ENCODE measurements around the gene MTRR.

DNA sequence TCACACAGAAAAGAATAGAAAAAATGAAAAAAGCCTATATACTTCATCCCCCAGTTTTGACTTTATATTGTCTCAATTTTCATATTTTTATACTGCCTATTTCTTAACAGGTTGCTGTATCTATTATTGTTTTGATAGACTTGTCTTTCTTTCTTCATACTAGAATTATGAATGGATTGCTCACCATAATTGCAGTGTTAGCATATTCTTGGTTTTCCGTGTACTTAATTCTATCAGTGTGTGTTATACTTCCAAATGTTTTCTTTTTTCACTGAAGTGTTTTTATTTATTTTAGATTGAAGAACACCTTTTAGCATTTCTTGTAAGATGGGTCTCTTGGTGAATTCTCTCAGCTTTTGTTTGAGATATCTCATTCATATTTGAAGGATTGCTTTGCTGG, 38.7 kb downstream of the MTRR start:
- TF ChIP-seq, protein P1, sequence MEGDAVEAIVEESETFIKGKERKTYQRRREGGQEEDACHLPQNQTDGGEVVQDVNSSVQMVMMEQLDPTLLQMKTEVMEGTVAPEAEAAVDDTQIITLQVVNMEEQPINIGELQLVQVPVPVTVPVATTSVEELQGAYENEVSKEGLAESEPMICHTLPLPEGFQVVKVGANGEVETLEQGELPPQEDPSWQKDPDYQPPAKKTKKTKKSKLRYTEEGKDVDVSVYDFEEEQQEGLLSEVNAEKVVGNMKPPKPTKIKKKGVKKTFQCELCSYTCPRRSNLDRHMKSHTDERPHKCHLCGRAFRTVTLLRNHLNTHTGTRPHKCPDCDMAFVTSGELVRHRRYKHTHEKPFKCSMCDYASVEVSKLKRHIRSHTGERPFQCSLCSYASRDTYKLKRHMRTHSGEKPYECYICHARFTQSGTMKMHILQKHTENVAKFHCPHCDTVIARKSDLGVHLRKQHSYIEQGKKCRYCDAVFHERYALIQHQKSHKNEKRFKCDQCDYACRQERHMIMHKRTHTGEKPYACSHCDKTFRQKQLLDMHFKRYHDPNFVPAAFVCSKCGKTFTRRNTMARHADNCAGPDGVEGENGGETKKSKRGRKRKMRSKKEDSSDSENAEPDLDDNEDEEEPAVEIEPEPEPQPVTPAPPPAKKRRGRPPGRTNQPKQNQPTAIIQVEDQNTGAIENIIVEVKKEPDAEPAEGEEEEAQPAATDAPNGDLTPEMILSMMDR (IDR thresholded peaks at IDR 0.05; ENCODE audit: borderline replicate concordance, extremely low read depth, low read length, poor library complexity, severe bottlenecking), result no peak
- TF ChIP-seq EZH2 (IDR thresholded peaks at IDR 0.05; ENCODE audit: borderline replicate concordance, low read depth, low read length, severe bottlenecking), result no peak

Measured in DND-41 (cell line).